Naive B cell (primary cell): Measurements from ENCODE around the gene ABLIM1. TPM values are rescaled to one million over a fixed set of nuclear protein-coding genes. Genes with fewer than 3 reads are reported as not detected.

Source experiments
- ATAC-seq, 2 donors: fragments of 150-1000 bp; cut with Tn5 transposase; 2 replicates each; pipeline ENCODE4 v1.10.0; 2021; ENCODE audit warnings: low read depth in 2 of 2, mild to moderate bottlenecking in 2 of 2, moderate library complexity in 2 of 2
- DNase-seq: peaks from one replicate; pipeline ENCODE4 v3.0.0; 2022
- H3K27ac Mint-ChIP-seq, 6 donors: one replicate each; pipeline ENCODE4 v1.8.0; 2020 to 2022; ENCODE audit warnings: mild to moderate bottlenecking in 6 of 6, mixed read lengths in 6 of 6, moderate library complexity in 5 of 6, inconsistent platforms in 2 of 6
- H3K27me3 Mint-ChIP-seq, 3 donors: one replicate each; pipeline ENCODE4 v1.8.0; 2021 to 2022; ENCODE audit warnings: mixed read lengths in 3 of 3, mild to moderate bottlenecking in 1 of 3
- H3K36me3 Mint-ChIP-seq, 2 donors: one replicate each; pipeline ENCODE4 v1.8.0; 2020 to 2022; ENCODE audit warnings: mixed read lengths in 2 of 2, inconsistent platforms in 1 of 2, mild to moderate bottlenecking in 1 of 2
- H3K4me1 Mint-ChIP-seq, 3 donors: one replicate each; pipeline ENCODE4 v1.8.0; 2020 to 2022; ENCODE audit warnings: mixed read lengths in 3 of 3, inconsistent platforms in 1 of 3, mild to moderate bottlenecking in 1 of 3, moderate library complexity in 1 of 3
- H3K4me3 Mint-ChIP-seq, 8 donors: one replicate each; pipeline ENCODE4 v1.8.0; 2020 to 2022; ENCODE audit warnings: mild to moderate bottlenecking in 8 of 8, mixed read lengths in 8 of 8, moderate library complexity in 8 of 8, inconsistent platforms in 2 of 8
- H3K9me3 Mint-ChIP-seq, 7 donors: one replicate each; pipeline ENCODE4 v1.8.0; 2020 to 2022; ENCODE audit warnings: mixed read lengths in 7 of 7, mild to moderate bottlenecking in 5 of 7, inconsistent platforms in 2 of 7, moderate library complexity in 1 of 7
- polyA plus RNA-seq, 6 donors: library from polyadenylated mRNA; unstranded; fragments of 300-500 nt; fragmentation: Illumina TruSeq; gene quantifications; one replicate each; pipeline ENCODE4 v1.2.3, GENCODE V29; 2021; ENCODE audit warnings: low read depth in 6 of 6

ABLIM1 gene
- polyA plus RNA-seq, 6 donors from 2014 or later, result 111 to 154 (median 143) TPM

DNA sequence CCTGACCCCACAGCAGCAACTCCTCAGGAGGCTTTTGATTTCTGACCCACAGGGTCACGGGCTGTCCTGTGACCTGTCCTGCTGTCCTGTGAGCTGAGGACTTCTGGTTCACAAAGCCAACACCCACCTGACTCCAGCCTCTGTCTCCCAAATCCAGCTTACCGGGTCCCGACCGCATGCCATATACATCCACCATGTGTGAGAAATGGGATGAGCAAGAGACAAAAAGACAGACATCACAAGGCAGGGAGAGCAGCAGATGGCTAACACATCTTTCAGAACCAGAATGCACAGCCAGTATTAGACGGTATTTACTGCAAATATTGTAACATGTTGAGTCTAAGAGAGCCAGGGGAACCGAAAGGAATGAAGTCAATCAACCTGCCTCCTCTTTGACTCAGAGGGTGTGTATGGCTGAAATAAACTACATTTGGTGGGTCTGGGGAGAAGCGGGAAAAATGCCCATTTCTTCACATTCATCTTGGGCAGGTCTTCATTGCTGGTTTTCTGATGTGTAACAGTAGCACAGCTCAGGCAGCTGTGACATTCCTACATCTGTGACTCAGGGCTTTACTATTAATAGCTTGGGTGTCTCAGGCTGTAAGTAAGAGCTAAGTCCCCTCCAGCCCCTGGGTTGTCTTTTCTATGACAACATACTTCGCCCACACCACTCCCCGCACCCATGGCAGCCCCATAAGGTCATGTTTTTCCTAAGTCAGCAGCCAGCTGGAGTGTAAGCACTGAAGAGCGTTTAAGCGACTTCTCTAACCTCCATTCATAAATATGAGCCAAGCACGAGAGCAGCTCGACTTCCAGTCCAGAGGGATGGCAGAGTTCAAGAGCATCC is 25.0 kb downstream of the ABLIM1 start:
- ATAC-seq (no peak), DNase-seq (no peak)
- H3K36me3 Mint-ChIP-seq, result no peaks in the 10 kb centered on the region
- no peaks in the 10 kb centered on the region for H3K9me3 Mint-ChIP-seq
- H3K4me3 Mint-ChIP-seq, result peak overlapping the region in 6 of 8 donors; percentile 6 to 77 (median 38)
- H3K27ac Mint-ChIP-seq, result peak overlapping the region in 2 of 6 donors; percentile 26 to 71
- H3K4me1 Mint-ChIP-seq, result peaks cover 18 to 25% (median 18%) of the 10 kb centered on the region in 3 donors
- H3K27me3 Mint-ChIP-seq, result peaks cover 49 to 66% (median 52%) of the 10 kb centered on the region in 3 donors

DNA sequence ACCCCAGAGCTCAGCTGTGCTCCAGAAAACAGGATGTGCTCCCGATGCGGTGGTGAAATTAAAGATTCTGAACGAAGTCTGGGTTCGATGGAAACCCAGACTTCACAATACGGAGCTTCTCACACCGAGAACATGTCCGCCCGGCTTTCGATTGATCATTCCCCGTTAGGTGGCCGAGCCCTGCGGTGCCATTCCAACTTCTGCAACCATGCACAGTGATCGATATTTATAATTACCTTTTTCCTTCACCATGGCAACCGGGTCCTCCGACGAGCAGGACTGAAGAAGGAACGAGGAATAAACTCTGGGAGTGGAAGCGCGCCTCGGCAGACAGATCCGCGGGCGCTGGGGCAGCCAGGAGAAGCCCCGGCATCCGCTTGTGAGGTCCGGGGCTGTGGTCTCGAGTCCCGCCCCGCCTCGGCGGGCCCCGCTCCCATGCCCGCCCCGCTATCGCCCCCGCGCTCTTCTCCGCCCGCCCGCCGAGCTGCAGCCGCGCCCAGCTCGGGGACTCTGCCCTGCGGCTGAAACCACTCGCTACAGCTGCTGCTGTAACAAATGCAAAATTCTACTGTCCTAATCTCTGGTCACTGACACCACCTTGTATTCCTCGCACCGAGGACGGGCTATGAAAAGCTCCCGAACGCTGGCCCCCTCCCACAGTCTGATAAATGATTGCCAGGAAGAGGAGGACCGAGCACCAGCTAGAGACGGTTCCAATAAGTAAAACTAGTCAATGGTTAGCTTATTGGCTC is 26.2 kb downstream of the ABLIM1 start:
- ATAC-seq, result peak; percentile 84 to 85
- Mint-ChIP-seq H3K4me1 (peaks cover 18 to 25% (median 18%) of the 10 kb centered on the region in 3 donors), H3K27me3 (peaks cover 49 to 66% (median 52%) of the 10 kb centered on the region in 3 donors), H3K4me3 (peak overlapping the region; percentile 77 to 91 (median 86)), H3K9me3 (no peaks in the 10 kb centered on the region), H3K36me3 (no peaks in the 10 kb centered on the region), H3K27ac (peak overlapping the region in 3 of 6 donors; percentile 38 to 87 (median 78))
- DNase-seq, result no peak

DNA sequence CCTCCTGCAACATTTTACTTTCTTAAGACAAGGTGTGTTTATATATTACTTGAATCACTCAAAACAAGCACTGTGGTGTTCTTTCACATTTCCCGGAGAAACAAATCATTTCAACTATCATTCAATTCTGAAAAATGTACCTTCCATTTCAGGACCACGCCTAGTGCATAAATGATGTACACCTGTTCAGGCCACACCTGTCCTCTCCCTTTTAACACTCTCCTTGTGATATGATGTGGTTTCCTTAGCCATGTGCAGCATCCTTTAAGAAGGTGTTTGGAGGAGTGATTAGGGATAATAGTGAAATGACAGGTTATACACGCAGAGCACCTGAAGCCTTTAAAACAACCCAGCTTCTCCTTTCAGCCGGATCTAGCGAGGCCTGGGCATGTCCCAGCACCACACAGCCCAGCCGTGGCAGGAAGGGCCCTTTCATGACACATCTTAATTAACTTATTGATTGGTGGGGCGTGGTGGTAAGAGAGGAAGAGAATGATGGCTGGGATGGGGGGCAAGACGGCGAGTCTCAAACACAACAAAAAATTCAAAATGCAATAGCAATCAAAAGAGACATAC is 26.9 kb downstream of the ABLIM1 start:
- Mint-ChIP-seq H3K27ac (peak overlapping the region in 2 of 6 donors; percentile 78 to 87), H3K4me3 (peak overlapping the region; percentile 77 to 91 (median 84)), H3K36me3 (no peaks in the 10 kb centered on the region), H3K4me1 (peaks cover 18 to 25% (median 18%) of the 10 kb centered on the region in 3 donors), H3K9me3 (no peaks in the 10 kb centered on the region), H3K27me3 (peaks cover 49 to 64% (median 52%) of the 10 kb centered on the region in 3 donors)
- peak; percentile 25 to 35 for ATAC-seq
- DNase-seq, result no peak

DNA sequence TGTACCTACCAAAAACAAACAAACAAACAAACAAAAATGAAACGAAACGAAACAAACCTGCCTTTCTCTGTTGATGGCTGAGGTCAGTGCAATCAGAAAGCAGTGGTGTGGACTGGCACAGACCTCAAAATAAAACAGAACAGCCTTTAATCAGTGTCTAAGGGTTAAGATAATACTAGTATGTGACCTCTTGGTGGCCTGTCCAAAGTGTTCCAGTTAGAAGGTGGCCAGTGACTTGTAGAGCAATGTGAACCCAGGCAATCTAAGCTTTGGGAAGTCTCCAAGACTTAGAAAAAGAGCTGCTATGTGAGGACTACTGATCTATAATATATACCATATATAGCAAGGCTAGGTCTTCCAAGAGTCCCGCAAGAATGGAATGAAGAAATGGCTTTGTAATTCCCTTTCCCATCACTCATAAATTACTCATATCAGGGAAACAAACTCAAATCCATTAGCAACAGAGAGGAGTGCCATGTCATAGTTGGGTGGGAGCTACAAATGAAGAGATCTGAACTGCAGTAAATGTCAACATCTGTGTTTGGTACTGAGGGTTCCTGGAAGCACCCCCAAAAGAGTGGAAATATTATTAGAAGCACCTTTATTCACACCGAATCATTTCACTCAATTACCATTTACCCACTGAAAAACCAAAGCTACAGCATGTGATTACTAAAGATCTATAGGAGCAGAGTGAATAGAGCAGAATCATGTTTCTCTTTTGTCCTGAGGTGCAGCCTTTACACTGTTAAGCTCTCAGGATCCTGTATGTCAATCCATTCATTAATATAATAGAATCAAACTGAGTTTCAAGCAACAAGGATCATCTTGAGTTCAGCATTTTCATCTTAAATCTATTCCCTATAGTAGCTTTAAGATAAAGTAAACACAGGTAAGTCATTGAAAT is 28.0 kb downstream of the ABLIM1 start:
- no peak overlapping the region for H3K27ac Mint-ChIP-seq

DNA sequence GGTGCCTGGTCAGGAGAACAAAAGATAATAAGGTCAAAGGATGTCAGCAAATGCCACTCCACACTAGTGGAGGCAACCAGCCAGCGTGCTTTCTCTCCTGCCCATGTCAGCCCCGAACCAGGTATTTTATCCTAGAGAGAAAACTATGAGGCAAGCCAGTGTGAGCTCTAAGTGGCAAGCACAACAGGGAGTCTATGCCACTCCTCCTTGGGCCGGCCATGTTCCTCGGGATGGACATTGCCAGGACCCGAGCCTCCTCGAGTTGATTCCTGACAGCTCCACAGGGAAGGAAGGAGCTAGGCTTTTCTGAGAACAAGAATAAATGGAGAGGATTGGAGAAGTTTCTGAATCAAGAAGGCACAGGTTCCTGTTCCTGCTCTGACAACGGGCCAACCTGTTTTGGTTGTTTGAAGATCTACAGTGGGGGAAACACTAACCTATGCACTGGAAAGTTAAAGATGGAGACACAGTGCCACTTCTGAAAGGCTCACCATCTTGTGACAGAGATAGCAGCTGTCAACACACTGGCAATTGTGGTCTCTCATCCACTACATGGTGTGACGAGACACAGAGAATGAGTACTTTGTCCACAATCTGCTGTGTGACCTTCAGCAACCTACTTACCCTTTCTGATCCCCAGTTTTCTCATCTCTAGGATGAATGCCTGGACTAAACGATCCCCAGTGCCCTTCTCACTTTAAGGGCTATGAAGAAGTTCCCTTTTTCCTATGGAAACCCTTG is 28.8 kb downstream of the ABLIM1 start:
- Mint-ChIP-seq H3K4me1 (peaks cover 18 to 25% (median 18%) of the 10 kb centered on the region in 3 donors), H3K9me3 (peaks cover 4 to 11% (median 6%) of the 10 kb centered on the region in 7 donors), H3K27ac (no peak overlapping the region), H3K27me3 (peaks cover 41 to 56% (median 44%) of the 10 kb centered on the region in 3 donors), H3K36me3 (no peaks in the 10 kb centered on the region), H3K4me3 (no peak overlapping the region)
- DNase-seq (no peak), ATAC-seq (no peak)

More for the DNA sequence above, 28.0 kb downstream of the ABLIM1 start:
- H3K4me3 Mint-ChIP-seq, result peak overlapping the region in 3 of 8 donors; percentile 7 to 77 (median 56)
- ATAC-seq, result no peak
- DNase-seq, result no peak
- peaks cover 0 to 6% (median 2%) of the 10 kb centered on the region in 7 donors for H3K9me3 Mint-ChIP-seq
- H3K27me3 Mint-ChIP-seq, result peaks cover 44 to 56% (median 44%) of the 10 kb centered on the region in 3 donors
- no peaks in the 10 kb centered on the region for H3K36me3 Mint-ChIP-seq
- peaks cover 18 to 25% (median 18%) of the 10 kb centered on the region in 3 donors for H3K4me1 Mint-ChIP-seq

DNA sequence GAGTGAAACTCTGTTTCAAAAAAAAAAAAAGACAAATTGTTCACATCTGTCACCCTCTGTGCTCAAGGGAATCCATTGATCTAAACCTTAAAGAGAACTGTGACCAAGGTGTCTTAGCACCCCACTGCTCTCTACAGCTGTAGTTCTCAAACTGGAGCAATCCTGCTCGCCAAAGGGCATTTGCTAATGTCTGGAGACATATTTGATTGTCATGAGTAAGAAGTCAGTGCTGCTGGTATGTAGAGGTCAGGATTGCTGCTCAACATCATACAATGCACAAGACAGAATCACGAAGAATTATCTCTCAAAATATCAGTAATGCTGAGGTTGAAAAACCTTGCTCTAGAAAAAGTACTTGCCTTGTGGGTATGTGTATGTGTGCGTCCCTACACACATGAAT is 30.0 kb downstream of the ABLIM1 start:
- no peak overlapping the region for H3K27ac Mint-ChIP-seq
- H3K4me3 Mint-ChIP-seq, result no peak overlapping the region
- ATAC-seq (no peak), DNase-seq (no peak)
- H3K27me3 Mint-ChIP-seq, result peaks cover 34 to 48% (median 37%) of the 10 kb centered on the region in 3 donors
- H3K9me3 Mint-ChIP-seq, result peaks cover 4 to 19% (median 13%) of the 10 kb centered on the region in 7 donors
- no peaks in the 10 kb centered on the region for H3K36me3 Mint-ChIP-seq
- H3K4me1 Mint-ChIP-seq, result peaks cover 18 to 22% (median 18%) of the 10 kb centered on the region in 3 donors

DNA sequence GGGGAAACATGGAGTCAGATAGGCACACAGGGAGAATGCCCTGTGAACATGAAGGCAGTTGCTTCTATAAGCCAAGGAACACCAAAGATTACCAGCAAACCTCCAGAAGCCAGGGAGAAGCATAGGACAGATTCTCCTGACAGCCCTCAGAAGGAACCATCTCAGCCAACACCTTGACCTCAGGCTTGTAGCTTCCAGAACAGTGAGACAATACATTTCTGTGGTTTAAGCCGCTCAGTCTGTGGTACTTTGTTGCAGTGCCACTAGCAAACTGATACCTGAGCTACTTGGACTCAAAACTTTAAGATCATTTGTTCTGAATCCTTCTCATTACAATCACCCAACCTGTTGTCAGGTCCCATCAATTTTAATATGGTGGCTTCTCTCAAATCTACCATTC is 31.2 kb downstream of the ABLIM1 start:
- Mint-ChIP-seq H3K27me3 (peaks cover 22 to 35% (median 26%) of the 10 kb centered on the region in 3 donors), H3K9me3 (peaks cover 5 to 19% (median 13%) of the 10 kb centered on the region in 7 donors), H3K4me1 (peaks cover 8 to 10% (median 9%) of the 10 kb centered on the region in 3 donors), H3K4me3 (no peak overlapping the region), H3K36me3 (no peaks in the 10 kb centered on the region), H3K27ac (peak overlapping the region in 1 of 6 donors; percentile 1)
- DNase-seq (no peak), ATAC-seq (no peak)

DNA sequence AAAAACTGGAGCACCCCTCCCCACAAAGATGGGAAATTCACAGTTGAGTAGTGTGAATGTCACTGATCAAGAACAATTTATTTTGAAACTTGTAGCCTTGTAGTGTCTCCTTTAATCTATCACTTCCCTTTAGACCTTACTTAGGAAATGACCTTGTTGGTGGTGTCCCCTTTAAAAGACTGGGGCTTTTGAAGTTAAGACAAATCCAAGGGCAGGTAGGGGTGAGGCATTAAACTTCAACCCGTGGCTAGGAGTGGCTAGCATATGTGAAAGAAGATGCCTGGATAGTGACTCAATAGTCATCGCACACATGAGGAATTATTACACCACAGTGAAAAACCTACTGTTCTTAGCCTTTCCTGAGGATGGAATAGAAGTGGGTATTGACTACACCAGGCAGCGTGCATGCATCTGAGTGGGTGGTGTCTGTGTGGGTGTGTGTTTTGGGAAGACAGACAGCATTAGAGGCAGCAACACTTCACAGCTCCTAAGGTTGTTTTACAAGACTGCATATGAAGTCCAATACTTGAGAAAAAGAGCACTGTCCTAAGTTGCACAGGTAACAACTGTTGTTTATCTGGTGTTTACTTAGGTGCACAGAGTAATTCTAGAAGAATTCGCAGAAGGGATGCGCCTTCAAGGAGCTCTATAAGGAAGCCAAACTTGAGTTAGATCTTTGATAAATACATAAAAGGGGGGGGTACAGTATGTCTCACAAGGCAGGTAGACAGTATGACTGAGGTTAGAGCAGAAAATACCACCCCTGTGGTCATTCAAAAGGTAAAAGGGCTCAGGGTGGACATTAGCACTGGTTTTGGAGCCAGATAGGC is 32.9 kb downstream of the ABLIM1 start:
- no peak overlapping the region for H3K27ac Mint-ChIP-seq
- H3K4me3 Mint-ChIP-seq, result no peak overlapping the region
- H3K36me3 Mint-ChIP-seq, result no peaks in the 10 kb centered on the region
- DNase-seq (no peak), ATAC-seq (no peak)
- peaks cover 5 to 25% (median 14%) of the 10 kb centered on the region in 7 donors for H3K9me3 Mint-ChIP-seq
- H3K27me3 Mint-ChIP-seq, result peaks cover 11 to 19% (median 12%) of the 10 kb centered on the region in 3 donors
- H3K4me1 Mint-ChIP-seq, result no peaks in the 10 kb centered on the region

DNA sequence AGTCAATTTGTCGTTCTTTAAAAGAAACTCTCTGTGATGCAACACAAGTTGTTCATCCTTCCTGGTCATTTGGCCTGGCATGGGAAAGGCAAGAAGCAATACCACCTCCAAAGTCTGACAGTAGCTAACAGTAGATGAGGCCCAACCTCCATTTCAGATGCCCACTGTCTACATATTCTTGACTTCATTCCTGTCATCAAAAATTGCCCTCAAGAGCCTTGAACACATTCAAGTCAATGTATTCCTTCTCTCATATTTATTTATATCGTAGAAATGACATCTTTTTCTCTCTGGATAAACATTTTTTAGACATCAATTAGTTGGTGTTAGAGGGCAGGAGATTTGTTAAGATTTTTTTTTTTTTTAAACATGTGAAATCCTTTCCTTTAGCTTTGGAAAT is 33.7 kb downstream of the ABLIM1 start:
- Mint-ChIP-seq H3K4me1 (no peaks in the 10 kb centered on the region), H3K4me3 (no peak overlapping the region), H3K9me3 (peaks cover 5 to 25% (median 14%) of the 10 kb centered on the region in 7 donors), H3K27ac (no peak overlapping the region), H3K36me3 (no peaks in the 10 kb centered on the region), H3K27me3 (peaks cover 4 to 12% (median 8%) of the 10 kb centered on the region in 3 donors)
- DNase-seq (no peak), ATAC-seq (no peak)

DNA sequence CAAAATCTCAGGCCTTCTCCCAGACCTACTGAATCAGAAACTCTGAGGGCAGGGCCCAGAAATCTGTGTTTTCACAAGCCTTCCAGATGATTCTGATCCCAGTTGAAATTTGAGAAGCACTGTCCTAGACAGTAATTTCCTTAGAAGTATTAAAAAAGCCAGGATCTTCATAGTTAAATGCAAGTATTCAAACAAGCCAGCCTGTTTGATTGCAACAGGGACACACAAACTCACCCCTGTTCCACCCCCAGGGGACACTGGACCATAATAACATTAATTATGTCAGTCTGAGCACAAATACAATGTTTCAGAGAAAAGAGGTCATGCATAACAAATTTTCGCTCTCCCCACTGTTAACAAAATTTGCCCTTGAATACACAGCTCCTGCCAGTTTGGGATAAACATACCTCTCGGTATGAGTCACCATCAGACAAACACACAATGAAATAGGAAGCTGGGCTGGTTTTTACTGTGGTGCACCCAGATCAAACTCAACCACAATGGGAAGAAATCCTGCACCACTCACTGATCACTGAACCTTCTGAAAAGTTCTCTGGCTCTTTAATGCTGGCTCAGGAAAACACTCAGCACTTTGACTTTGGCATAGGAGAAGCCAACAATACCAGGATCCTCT is 34.3 kb downstream of the ABLIM1 start:
- Mint-ChIP-seq H3K27me3 (peaks cover 1 to 5% (median 2%) of the 10 kb centered on the region in 3 donors), H3K4me3 (no peak overlapping the region), H3K36me3 (no peaks in the 10 kb centered on the region), H3K27ac (no peak overlapping the region), H3K9me3 (peaks cover 5 to 25% (median 14%) of the 10 kb centered on the region in 7 donors), H3K4me1 (no peaks in the 10 kb centered on the region)
- ATAC-seq (no peak), DNase-seq (no peak)

DNA sequence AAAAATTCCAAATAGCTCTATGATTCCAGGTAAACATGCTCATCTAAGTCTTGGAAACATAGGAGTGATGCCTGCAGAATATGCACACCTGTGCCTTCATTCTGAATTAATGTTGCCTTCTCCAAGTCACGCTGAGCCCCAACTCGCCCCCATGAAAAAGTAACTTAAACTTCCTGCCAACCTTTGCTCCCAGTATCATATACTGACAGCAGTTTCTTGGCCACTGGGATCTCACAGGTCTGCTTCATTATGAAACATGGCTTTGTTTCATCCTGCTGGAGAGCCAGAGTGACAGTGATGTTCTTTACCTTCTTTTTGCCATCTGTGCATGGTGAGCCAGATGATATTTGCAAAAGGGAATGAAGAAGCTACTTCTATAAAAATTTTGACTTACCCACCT is 34.9 kb downstream of the ABLIM1 start:
- no peaks in the 10 kb centered on the region for H3K27me3 Mint-ChIP-seq
- no peak overlapping the region for H3K4me3 Mint-ChIP-seq
- no peak for DNase-seq
- H3K27ac Mint-ChIP-seq, result no peak overlapping the region
- peaks cover 5 to 25% (median 14%) of the 10 kb centered on the region in 7 donors for H3K9me3 Mint-ChIP-seq
- H3K36me3 Mint-ChIP-seq, result no peaks in the 10 kb centered on the region
- ATAC-seq, result no peak
- no peaks in the 10 kb centered on the region for H3K4me1 Mint-ChIP-seq
